Immature natural killer cell (primary cell): ENCODE data around the gene MYH11. TPM values are rescaled to one million over a fixed set of nuclear protein-coding genes. Genes with fewer than 3 reads are reported as not detected.
"Not testable (repeated sequence)": the region's sequence is repeated elsewhere in the genome, so short reads cannot be mapped to it uniquely, and the experiment has no call there.

Source experiments
- DNase-seq, 3 donors: peaks; one replicate each; pipeline ENCODE4 v3.0.0; 2022; ENCODE audit warnings: mixed read lengths in 1 of 3
- H3K27ac Mint-ChIP-seq, 6 donors: one replicate each; pipeline ENCODE4 v1.8.0; 2020; ENCODE audit warnings: mixed read lengths in 6 of 6, mild to moderate bottlenecking in 5 of 6, inconsistent platforms in 4 of 6, moderate library complexity in 3 of 6
- H3K27me3 Mint-ChIP-seq, 3 donors: one replicate each; pipeline ENCODE4 v1.8.0; 2020 to 2021; ENCODE audit warnings: low read depth in 3 of 3, mild to moderate bottlenecking in 3 of 3, mixed read lengths in 3 of 3, moderate library complexity in 3 of 3, inconsistent platforms in 1 of 3
- H3K36me3 Mint-ChIP-seq, 3 donors: one replicate each; pipeline ENCODE4 v1.8.0; 2020; ENCODE audit warnings: mixed read lengths in 3 of 3, inconsistent platforms in 2 of 3, mild to moderate bottlenecking in 2 of 3
- H3K4me1 Mint-ChIP-seq, 2 donors: one replicate each; pipeline ENCODE4 v1.8.0; 2020; ENCODE audit warnings: inconsistent platforms in 2 of 2, mild to moderate bottlenecking in 2 of 2, mixed read lengths in 2 of 2, moderate library complexity in 1 of 2
- H3K4me3 Mint-ChIP-seq, 5 donors: one replicate each; pipeline ENCODE4 v1.8.0; 2020; ENCODE audit warnings: mild to moderate bottlenecking in 5 of 5, mixed read lengths in 5 of 5, inconsistent platforms in 3 of 5, moderate library complexity in 3 of 5
- H3K9me3 Mint-ChIP-seq, 6 donors: one replicate each; pipeline ENCODE4 v1.8.0; 2020; ENCODE audit warnings: mild to moderate bottlenecking in 6 of 6, mixed read lengths in 6 of 6, inconsistent platforms in 4 of 6, moderate library complexity in 3 of 6
- polyA plus RNA-seq, 3 donors: library from polyadenylated mRNA; unstranded; fragments of 300-500 nt; fragmentation: Illumina TruSeq; gene quantifications; one replicate each; pipeline ENCODE4 v1.2.3, GENCODE V29; 2021

MYH11 gene
- polyA plus RNA-seq, 3 donors from 2014 or later = 0.32 to 1.6 TPM; not detected in 1

- no peak for DNase-seq
- Mint-ChIP-seq H3K4me1 (peaks cover 0 to 3% of the 10 kb centered on the region in 2 donors), H3K27ac (no peak overlapping the region), H3K36me3 (peaks cover 18 to 25% (median 20%) of the 10 kb centered on the region in 3 donors), H3K27me3 (peaks cover 0 to 6% (median 0%) of the 10 kb centered on the region in 3 donors), H3K9me3 (no peaks in the 10 kb centered on the region), H3K4me3 (no peak overlapping the region)
These were observed 8.9 kb upstream of the MYH11 start for GRCh38 chr16:15865742-15866141.

GRCh38 chr16:15864939-15865338 is 8.1 kb upstream of the MYH11 start:
- no peak overlapping the region for H3K4me3 Mint-ChIP-seq
- no peak for DNase-seq
- H3K4me1 Mint-ChIP-seq = peaks cover 0 to 1% of the 10 kb centered on the region in 2 donors
- H3K27me3 Mint-ChIP-seq = peaks cover 0 to 6% (median 0%) of the 10 kb centered on the region in 3 donors
- peaks cover 14 to 19% (median 16%) of the 10 kb centered on the region in 3 donors for H3K36me3 Mint-ChIP-seq
- H3K9me3 Mint-ChIP-seq = no peaks in the 10 kb centered on the region
- H3K27ac Mint-ChIP-seq = no peak overlapping the region

GRCh38 chr16:15861996-15862395 is 5.2 kb upstream of the MYH11 start:
- DNase-seq = no peak
- Mint-ChIP-seq H3K36me3 (peaks cover 7 to 18% (median 9%) of the 10 kb centered on the region in 3 donors), H3K4me3 (no peak overlapping the region), H3K27me3 (peaks cover 6 to 10% (median 8%) of the 10 kb centered on the region in 3 donors), H3K27ac (no peak overlapping the region), H3K9me3 (no peaks in the 10 kb centered on the region), H3K4me1 (peaks cover 1 to 6% of the 10 kb centered on the region in 2 donors)

GRCh38 chr16:15858921-15859668 is 2.3 kb upstream of the MYH11 start:
- peaks cover 0 to 4% (median 0%) of the 10 kb centered on the region in 3 donors for H3K36me3 Mint-ChIP-seq
- peaks cover 6 to 16% (median 13%) of the 10 kb centered on the region in 3 donors for H3K27me3 Mint-ChIP-seq
- no peak overlapping the region for H3K4me3 Mint-ChIP-seq
- H3K9me3 Mint-ChIP-seq = no peaks in the 10 kb centered on the region
- H3K4me1 Mint-ChIP-seq = peaks cover 1 to 6% of the 10 kb centered on the region in 2 donors
- no peak overlapping the region for H3K27ac Mint-ChIP-seq
- no peak for DNase-seq

GRCh38 chr16:15857724-15858560 is 1.1 kb upstream of the MYH11 start:
- H3K9me3 Mint-ChIP-seq = no peaks in the 10 kb centered on the region
- no peak for DNase-seq
- no peak overlapping the region for H3K27ac Mint-ChIP-seq
- H3K4me3 Mint-ChIP-seq = no peak overlapping the region
- H3K4me1 Mint-ChIP-seq = peaks cover 1 to 6% of the 10 kb centered on the region in 2 donors
- H3K27me3 Mint-ChIP-seq = peaks cover 8 to 16% (median 12%) of the 10 kb centered on the region in 3 donors
- peaks cover 0 to 4% (median 0%) of the 10 kb centered on the region in 3 donors for H3K36me3 Mint-ChIP-seq

- peaks cover 0 to 4% (median 0%) of the 10 kb centered on the region in 3 donors for H3K36me3 Mint-ChIP-seq
- H3K9me3 Mint-ChIP-seq = no peaks in the 10 kb centered on the region
- no peak for DNase-seq
- H3K27ac Mint-ChIP-seq = no peak overlapping the region
- peaks cover 8 to 16% (median 8%) of the 10 kb centered on the region in 3 donors for H3K27me3 Mint-ChIP-seq
- no peak overlapping the region for H3K4me3 Mint-ChIP-seq
- H3K4me1 Mint-ChIP-seq = peaks cover 1 to 6% of the 10 kb centered on the region in 2 donors
These were observed 646 bp downstream of the MYH11 start for GRCh38 chr16:15856182-15856581.

GRCh38 chr16:15855704-15856003 is 1.2 kb downstream of the MYH11 start:
- Mint-ChIP-seq H3K4me1 (peaks cover 1 to 6% of the 10 kb centered on the region in 2 donors), H3K4me3 (no peak overlapping the region), H3K9me3 (no peaks in the 10 kb centered on the region), H3K27ac (no peak overlapping the region), H3K27me3 (peaks cover 8 to 16% (median 8%) of the 10 kb centered on the region in 3 donors), H3K36me3 (peaks cover 0 to 4% (median 0%) of the 10 kb centered on the region in 3 donors)
- DNase-seq = no peak

- H3K9me3 Mint-ChIP-seq = no peaks in the 10 kb centered on the region
- no peak overlapping the region for H3K4me3 Mint-ChIP-seq
- peaks cover 1 to 6% of the 10 kb centered on the region in 2 donors for H3K4me1 Mint-ChIP-seq
- H3K36me3 Mint-ChIP-seq = peaks cover 0 to 4% (median 0%) of the 10 kb centered on the region in 3 donors
- H3K27ac Mint-ChIP-seq = no peak overlapping the region
- H3K27me3 Mint-ChIP-seq = peaks cover 8 to 19% (median 8%) of the 10 kb centered on the region in 3 donors
- DNase-seq = no peak
These were observed 1.7 kb downstream of the MYH11 start for GRCh38 chr16:15854906-15855703.

GRCh38 chr16:15854061-15854460 is 2.8 kb downstream of the MYH11 start:
- DNase-seq = no peak
- no peak overlapping the region for H3K4me3 Mint-ChIP-seq
- peaks cover 6 to 19% (median 6%) of the 10 kb centered on the region in 3 donors for H3K27me3 Mint-ChIP-seq
- H3K27ac Mint-ChIP-seq = no peak overlapping the region
- H3K4me1 Mint-ChIP-seq = peaks cover 1 to 6% of the 10 kb centered on the region in 2 donors
- H3K9me3 Mint-ChIP-seq = no peaks in the 10 kb centered on the region
- H3K36me3 Mint-ChIP-seq = peaks cover 0 to 4% (median 0%) of the 10 kb centered on the region in 3 donors

- no peak for DNase-seq
- Mint-ChIP-seq H3K36me3 (peaks cover 0 to 4% (median 0%) of the 10 kb centered on the region in 3 donors), H3K4me3 (no peak overlapping the region), H3K27ac (no peak overlapping the region), H3K27me3 (peaks cover 2 to 17% (median 6%) of the 10 kb centered on the region in 3 donors), H3K4me1 (peaks cover 1 to 5% of the 10 kb centered on the region in 2 donors), H3K9me3 (no peaks in the 10 kb centered on the region)
These were observed 3.8 kb downstream of the MYH11 start for GRCh38 chr16:15853021-15853420.

GRCh38 chr16:15850555-15850954 is 6.3 kb downstream of the MYH11 start:
- not testable (repeated sequence) for DNase-seq, H3K4me3 Mint-ChIP-seq, H3K9me3 Mint-ChIP-seq, H3K4me1 Mint-ChIP-seq, H3K36me3 Mint-ChIP-seq, H3K27ac Mint-ChIP-seq
- peaks cover 0 to 11% (median 2%) of the 10 kb centered on the region in 3 donors for H3K27me3 Mint-ChIP-seq

- H3K4me1 Mint-ChIP-seq = no peaks in the 10 kb centered on the region
- H3K4me3 Mint-ChIP-seq = no peak overlapping the region
- H3K36me3 Mint-ChIP-seq = no peaks in the 10 kb centered on the region
- H3K27me3 Mint-ChIP-seq = peaks cover 0 to 7% (median 3%) of the 10 kb centered on the region in 3 donors
- no peak overlapping the region for H3K27ac Mint-ChIP-seq
- no peaks in the 10 kb centered on the region for H3K9me3 Mint-ChIP-seq
- DNase-seq = no peak
These were observed 7.4 kb downstream of the MYH11 start for GRCh38 chr16:15849209-15849981.
